HL-60 (cell line): Measurements from ENCODE around the gene DNAL4.

Source experiments
- CTCF ChIP-seq: IDR thresholded peaks from one replicate; pipeline ENCODE4 v1.5.1; 2011; ENCODE audit warnings: low read length, control low read depth, inconsistent platforms; ENCODE audit not compliant: insufficient read depth
- POLR2AphosphoS5 ChIP-seq: IDR thresholded peaks from 2 replicates; pipeline ENCODE4 v1.6.1; 2012; ENCODE audit warnings: low read depth

GRCh38 chr22:38777087-38777671 is 16.8 kb downstream of the DNAL4 start:
- TF ChIP-seq CTCF, result no peak
- no peak for TF ChIP-seq POLR2AphosphoS5
